Measurements from ENCODE around the gene CFP. TPM values are rescaled to one million over a fixed set of nuclear protein-coding genes. Genes with fewer than 3 reads are reported as not detected.
"Not testable (repeated sequence)": the region's sequence is repeated elsewhere in the genome, so short reads cannot be mapped to it uniquely, and the experiment has no call there.

The CFP gene
- polyA plus RNA-seq, 2 of the 4 experiments (the other 2 are of a cell fraction), result 0.14 to 0.54 TPM

GRCh38 chrX:47603125-47603524, 26.6 kb downstream of the CFP start:
- H3K4me3 ChIP-seq; DNase-seq (ENCODE audit: low read depth in 1 of 2, low spot score in 1 of 2); CTCF ChIA-PET; FAIRE-seq; H3K9me3 ChIP-seq; H3K4me1 ChIP-seq; H3K4me2 ChIP-seq; POLR2A ChIA-PET; H3K27ac ChIP-seq; ATAC-seq: not testable (repeated sequence)
- 29% methylated on average over 4 of the region's 4 CpGs for WGBS (ENCODE audit: missing lambda C conversion rate)

GRCh38 chrX:47597222-47597621, 32.5 kb downstream of the CFP start:
- no peaks in the 10 kb centered on the region for H3K4me1 ChIP-seq
- POLR2A ChIA-PET, result no interaction called here
- DNase-seq (ENCODE audit: low read depth in 1 of 2, low spot score in 1 of 2) (no peak), ATAC-seq (no peak), FAIRE-seq (no peak)
- 26% methylated on average over 2 of the region's 3 CpGs for WGBS (ENCODE audit: missing lambda C conversion rate)
- CTCF ChIA-PET, result interaction anchor here (1.1 kb wide), 1 partner anchor 56 kb away, joined by 4 read pairs; no protein-coding TSS in a partner anchor
- no peak overlapping the region for H3K4me2 ChIP-seq
- TF ChIP-seq ZSCAN20 (CRISPR knock-in tag; IDR thresholded peaks at IDR 0.05), result no peak
- no peak for TF ChIP-seq CHD2 (IDR thresholded peaks at IDR 0.05; ENCODE audit: low read length, partially characterized antibody)
- TF ChIP-seq USF2 (IDR thresholded peaks at IDR 0.05), result no peak
- H3K9me3 ChIP-seq, result no peaks in the 10 kb centered on the region; the same call in 2 of the 3 replicates
- H3K27ac ChIP-seq, result no peak overlapping the region
- H3K4me3 ChIP-seq, result no peak overlapping the region

- H3K27ac ChIP-seq, result no peak overlapping the region
- no peaks in the 10 kb centered on the region; the same call in 2 of the 3 replicates for H3K9me3 ChIP-seq
- no peak overlapping the region for H3K4me3 ChIP-seq
- no peaks in the 10 kb centered on the region for H3K4me1 ChIP-seq
- DNase-seq (ENCODE audit: low read depth in 1 of 2, low spot score in 1 of 2) (no peak), FAIRE-seq (peak; percentile 93), ATAC-seq (no peak)
- 37% methylated on average over 2 of the region's 2 CpGs for WGBS (ENCODE audit: missing lambda C conversion rate)
- H3K4me2 ChIP-seq, result no peak overlapping the region
- TF ChIP-seq EP300 (IDR thresholded peaks at IDR 0.05) (no peak), TP53 (CRISPR knock-in tag; IDR thresholded peaks at IDR 0.05) (no peak), HES2 (IDR thresholded peaks at IDR 0.05) (no peak), FOXS1 (CRISPR knock-in tag; IDR thresholded peaks at IDR 0.05) (no peak), POLR2AphosphoS2 (conservative IDR thresholded peaks at IDR 0.05; ENCODE audit: low read length) (no peak), ATOH8 (CRISPR knock-in tag; IDR thresholded peaks at IDR 0.05; ENCODE audit: low read depth) (no peak)
- ChIA-PET CTCF (interaction anchor here (1.0 kb wide), 1 partner anchor 55 kb away, joined by 3 read pairs; no protein-coding TSS in a partner anchor), POLR2A (no interaction called here)
Measured at GRCh38 chrX:47596256-47596655, 33.5 kb downstream of the CFP start.

- H3K27ac ChIP-seq, result no peak overlapping the region
- ChIA-PET POLR2A (no interaction called here), CTCF (interaction anchor here (1.0 kb wide), 1 partner anchor 55 kb away, joined by 3 read pairs; no protein-coding TSS in a partner anchor)
- H3K4me3 ChIP-seq, result no peak overlapping the region
- peak; percentile 70 for FAIRE-seq
- H3K4me1 ChIP-seq, result no peaks in the 10 kb centered on the region
- H3K9me3 ChIP-seq, result no peaks in the 10 kb centered on the region; the same call in 2 of the 3 replicates
- DNase-seq (ENCODE audit: low read depth in 1 of 2, low spot score in 1 of 2), result no peak
- H3K4me2 ChIP-seq, result no peak overlapping the region
- 4% methylated on average over 1 of the region's 1 CpG for WGBS (ENCODE audit: missing lambda C conversion rate)
- ATAC-seq, result no peak
- TF ChIP-seq ATOH8 (CRISPR knock-in tag; IDR thresholded peaks at IDR 0.05; ENCODE audit: low read depth) (no peak), NFE2L2 (conservative IDR thresholded peaks at IDR 0.05; ENCODE audit: low read length) (no peak), ZNF302 (CRISPR knock-in tag; IDR thresholded peaks at IDR 0.05) (no peak), ZFP36 (IDR thresholded peaks at IDR 0.05; ENCODE audit: borderline replicate concordance, partially characterized antibody) (no peak), PHF8 (IDR thresholded peaks at IDR 0.05; ENCODE audit: borderline replicate concordance, low read depth) (no peak), EP300 (IDR thresholded peaks at IDR 0.05) (no peak), TP53 (CRISPR knock-in tag; IDR thresholded peaks at IDR 0.05) (no peak), BCL3 (IDR thresholded peaks at IDR 0.05) (no peak), BHLHE40 (IDR thresholded peaks at IDR 0.05; ENCODE audit: low read depth, low read length) (no peak), MAFK (IDR thresholded peaks at IDR 0.05; ENCODE audit: partially characterized antibody) (no peak), KDM1A (IDR thresholded peaks at IDR 0.05; ENCODE audit: low read depth) (no peak), FOXS1 (CRISPR knock-in tag; IDR thresholded peaks at IDR 0.05) (no peak), USF2 (IDR thresholded peaks at IDR 0.05) (no peak), FOSB (CRISPR knock-in tag; IDR thresholded peaks at IDR 0.05) (no peak), HOXB13 (CRISPR knock-in tag; IDR thresholded peaks at IDR 0.05; ENCODE audit: low read depth) (no peak), JUN (IDR thresholded peaks at IDR 0.05) (no peak), HES2 (IDR thresholded peaks at IDR 0.05) (no peak), CTCF (IDR thresholded peaks at IDR 0.05) (no peak)
Measured at GRCh38 chrX:47595716-47596251, 33.9 kb downstream of the CFP start.

All from A549 (cell line).